SKM-1 treated with dmso at 0.1 percent for 144 hours (cell line): Measurements from ENCODE around the gene THUMPD1.
"Not testable (repeated sequence)": the region's sequence is repeated elsewhere in the genome, so short reads cannot be mapped to it uniquely, and the experiment has no call there.

ENCODE experiments used
- DNase-seq: peaks from one replicate; lab custom pipeline; 2025; ENCODE audit not compliant: unreplicated experiment; lab: John Stamatoyannopoulos, UW

THUMPD1 gene

GRCh38 chr16:20696618-20697017 lies 45.0 kb downstream of the THUMPD1 start:
- DNase-seq: no peak

DNA sequence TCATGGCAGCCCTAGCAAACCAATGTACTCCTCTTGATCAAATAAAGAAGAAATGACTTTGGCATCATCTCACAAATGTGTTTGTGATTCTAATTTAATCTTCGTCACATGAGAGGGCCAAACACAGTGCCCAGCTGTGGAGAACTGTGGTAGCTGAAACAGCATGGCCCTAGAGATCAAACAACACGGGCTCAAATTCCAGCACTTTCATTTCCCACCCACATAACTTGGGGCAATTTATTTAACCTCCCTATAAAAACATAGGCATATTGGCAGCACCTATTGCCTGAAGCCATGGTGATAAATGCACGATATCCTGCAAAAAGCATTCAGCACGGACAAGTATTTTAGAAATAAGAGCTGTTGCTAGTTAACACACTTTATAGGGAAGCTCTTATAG lies 46.6 kb downstream of the THUMPD1 start:
- no peak for DNase-seq

DNA sequence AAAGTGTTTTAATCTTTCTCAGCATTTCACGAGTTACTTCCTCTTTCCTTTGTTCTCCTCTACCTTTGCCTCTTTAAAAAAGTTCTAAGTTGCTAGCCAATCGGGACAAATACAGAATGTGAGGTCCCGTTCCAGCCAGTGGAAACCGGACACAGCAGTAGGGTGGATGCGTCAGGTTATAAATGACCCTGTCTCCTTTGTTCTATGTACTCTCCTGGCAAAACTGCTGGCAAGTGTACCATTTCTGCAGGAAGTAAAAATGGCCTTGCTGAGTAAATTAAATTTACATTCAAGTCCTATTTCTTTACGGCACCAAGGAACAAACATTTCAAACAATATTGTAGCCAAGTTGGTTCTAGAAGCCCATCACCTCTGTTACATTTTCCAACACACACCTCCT lies 47.5 kb downstream of the THUMPD1 start:
- not testable (repeated sequence) for DNase-seq

DNA sequence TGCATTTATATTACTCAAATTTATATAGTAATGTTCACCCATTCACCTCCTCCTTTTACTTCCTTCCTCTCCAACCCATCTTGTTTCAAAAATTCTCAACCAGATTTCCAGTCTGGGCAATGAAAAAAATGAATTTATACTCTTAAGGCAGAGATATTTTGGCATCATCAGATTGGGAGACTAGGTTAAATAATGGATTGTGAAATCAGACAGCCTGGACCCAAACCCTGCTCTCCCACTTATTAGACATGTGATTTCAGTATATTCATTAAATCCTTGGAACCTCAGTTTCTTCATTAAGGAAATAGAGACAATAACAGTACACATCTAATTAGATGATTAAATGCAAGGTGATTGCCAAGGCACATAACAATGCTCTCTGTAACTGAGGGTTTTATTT lies 52.0 kb downstream of the THUMPD1 start:
- DNase-seq: no peak

GRCh38 chr16:20683812-20684211 lies 57.8 kb downstream of the THUMPD1 start:
- DNase-seq: no peak
